ENCODE results near the gene VDR.

- no peak for TF ChIP-seq CTCF (IDR thresholded peaks at IDR 0.05)
- no peak for TF ChIP-seq POLR2A (IDR thresholded peaks at IDR 0.05)
These were observed 96.7 kb downstream of the VDR start for GRCh38 chr12:47808050-47808449.
